ENCODE results near the gene CEACAM7. TPM values are rescaled to one million over a fixed set of nuclear protein-coding genes. Genes with fewer than 3 reads are reported as not detected.
A peak's percentile ranks its signal among the peaks of the same experiment; 100 is the strongest.

CEACAM7 gene
- total RNA-seq, 1 experiment from 2014 or later = not detected

DNA sequence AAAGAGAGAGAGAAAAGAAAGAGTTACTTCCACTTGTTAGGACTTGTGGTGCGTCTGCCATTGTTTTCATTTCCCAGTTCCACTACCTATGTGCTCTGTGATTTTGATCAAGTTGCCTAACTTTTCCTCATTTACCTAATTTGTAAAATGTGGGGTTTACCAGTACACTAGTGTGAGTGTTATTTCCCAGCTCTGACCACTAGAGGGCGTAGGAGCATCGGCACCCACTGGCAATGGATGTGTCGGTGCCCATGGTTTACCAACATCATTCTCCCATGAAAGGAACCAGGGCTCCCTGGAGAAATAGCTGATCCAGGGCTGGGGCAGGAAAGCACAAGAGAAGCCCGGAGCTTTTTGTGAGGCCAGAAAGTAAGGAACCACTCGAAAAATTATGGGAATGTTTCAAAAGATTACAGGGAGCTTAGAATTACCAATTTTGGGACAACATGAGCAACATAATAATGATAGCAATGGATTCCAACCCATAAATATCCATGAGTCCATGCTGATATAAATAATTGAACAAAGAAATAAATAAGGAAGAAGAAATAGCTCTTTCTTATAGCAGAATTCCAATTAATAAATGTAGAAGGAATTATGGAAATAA, 46.1 kb downstream of the CEACAM7 start:
- Histone ChIP-seq H3K4me1 (ENCODE audit: control insufficient read depth in 1 of 2, insufficient read depth in 2 of 2, low read length in 2 of 2) (no peaks in the 10 kb centered on the region), H3K9me2 (ENCODE audit: insufficient read depth) (no peaks in the 10 kb centered on the region), H3K4me2 (ENCODE audit: low read length) (no peak overlapping the region), H3K9me3 (ENCODE audit: control insufficient read depth in 1 of 2, insufficient read depth in 1 of 2, low read depth in 1 of 2, low read length in 2 of 2) (no peaks in the 10 kb centered on the region), H3K9ac (ENCODE audit: low read length) (no peak overlapping the region), H3K79me2 (ENCODE audit: insufficient read depth, low read length) (no peaks in the 10 kb centered on the region), H3K27me3 (ENCODE audit: insufficient read depth, low read length) (peaks cover 38% of the 10 kb centered on the region), H3K36me3 (ENCODE audit: control insufficient read depth in 1 of 2, insufficient read depth in 2 of 2, low read length in 2 of 2) (no peaks in the 10 kb centered on the region), H2AFZ (ENCODE audit: low read depth, low read length, poor library complexity, severe bottlenecking) (no peak overlapping the region), H3K4me3 (replicated peaks in 1 of 2; ENCODE audit: low read depth in 1 of 2, low read length in 2 of 2) (no peak overlapping the region), H3K27ac (ENCODE audit: low read depth, low read length) (no peak overlapping the region), H4K20me1 (ENCODE audit: insufficient read depth) (no peaks in the 10 kb centered on the region)
- TF ChIP-seq EZH2 (IDR thresholded peaks at IDR 0.05) = no peak
- no peak for TF ChIP-seq CEBPB (IDR thresholded peaks at IDR 0.05; ENCODE audit: low read depth)
- TF ChIP-seq CTCF (IDR thresholded peaks at IDR 0.05 in 2 of 3, conservative IDR thresholded peaks at IDR 0.05 in 1 of 3; ENCODE audit: borderline replicate concordance in 1 of 3, insufficient read depth in 1 of 3, low read depth in 2 of 3, low read length in 2 of 3) = peak; percentile 84 to 98 (median 87)
- peak; percentile 75 for TF ChIP-seq RAD21 (IDR thresholded peaks at IDR 0.05; ENCODE audit: low read depth)
- ChIA-PET CTCF (interaction anchor here (0.6 to 3.4 kb wide), 19 partner anchors 9 to 495 kb away, joined by 3 to 38 read pairs (median 6); partner anchors contain the start of gene CEACAM21), RAD21 (ENCODE audit: low non-redundant PET in 1 of 2, low total read pairs in 2 of 2, uncharacterized antibody in 2 of 2, unreplicated experiment in 2 of 2) (interaction anchor here in 1 of 2 experiments (1.0 kb wide), 1 partner anchor 49 kb away, joined by 3 read pairs; no protein-coding TSS in a partner anchor), POLR2A (no interaction called here)
- DNase-seq (ENCODE audit: low read depth, low spot score) (peak; percentile 37), ATAC-seq (peak; percentile 94)
- BruUV-seq (replicated peaks) = no TSS peak
- intact Hi-C loops (cut with micrococcal nuclease) = loop anchor here (5.0 kb wide), 2 partner anchors 50 to 105 kb away; no protein-coding TSS in a partner anchor

GRCh38 chr19:41638641-41639081, 49.4 kb downstream of the CEACAM7 start:
- ATAC-seq = no peak
- ChIA-PET POLR2A (no interaction called here), CTCF (interaction anchor here (1.9 kb wide), 1 partner anchor 8 kb away, joined by 13 read pairs; no protein-coding TSS in a partner anchor), RAD21 (ENCODE audit: low non-redundant PET in 1 of 2, low total read pairs in 2 of 2, uncharacterized antibody in 2 of 2, unreplicated experiment in 2 of 2) (no interaction called here)
- no TSS peak for BruUV-seq (replicated peaks)
- no peak for DNase-seq (ENCODE audit: low read depth, low spot score)
- H4K20me1 ChIP-seq (ENCODE audit: insufficient read depth) = no peaks in the 10 kb centered on the region
- no peak overlapping the region for H3K9ac ChIP-seq (ENCODE audit: low read length)
- H3K79me2 ChIP-seq (ENCODE audit: insufficient read depth, low read length) = no peaks in the 10 kb centered on the region
- no peak overlapping the region for H3K4me3 ChIP-seq (replicated peaks in 1 of 2; ENCODE audit: low read depth in 1 of 2, low read length in 2 of 2)
- no peaks in the 10 kb centered on the region for H3K9me3 ChIP-seq (ENCODE audit: control insufficient read depth in 1 of 2, insufficient read depth in 1 of 2, low read depth in 1 of 2, low read length in 2 of 2)
- no peak overlapping the region for H3K4me2 ChIP-seq (ENCODE audit: low read length)
- H3K27me3 ChIP-seq (ENCODE audit: insufficient read depth, low read length) = peaks cover 46% of the 10 kb centered on the region
- no peak overlapping the region for H2AFZ ChIP-seq (ENCODE audit: low read depth, low read length, poor library complexity, severe bottlenecking)
- no peaks in the 10 kb centered on the region for H3K9me2 ChIP-seq (ENCODE audit: insufficient read depth)
- no peaks in the 10 kb centered on the region for H3K36me3 ChIP-seq (ENCODE audit: control insufficient read depth in 1 of 2, insufficient read depth in 2 of 2, low read length in 2 of 2)
- H3K4me1 ChIP-seq (ENCODE audit: control insufficient read depth in 1 of 2, insufficient read depth in 2 of 2, low read length in 2 of 2) = no peaks in the 10 kb centered on the region
- intact Hi-C loops (cut with micrococcal nuclease) = no loop called here
- H3K27ac ChIP-seq (ENCODE audit: low read depth, low read length) = no peak overlapping the region
- TF ChIP-seq, protein P1, sequence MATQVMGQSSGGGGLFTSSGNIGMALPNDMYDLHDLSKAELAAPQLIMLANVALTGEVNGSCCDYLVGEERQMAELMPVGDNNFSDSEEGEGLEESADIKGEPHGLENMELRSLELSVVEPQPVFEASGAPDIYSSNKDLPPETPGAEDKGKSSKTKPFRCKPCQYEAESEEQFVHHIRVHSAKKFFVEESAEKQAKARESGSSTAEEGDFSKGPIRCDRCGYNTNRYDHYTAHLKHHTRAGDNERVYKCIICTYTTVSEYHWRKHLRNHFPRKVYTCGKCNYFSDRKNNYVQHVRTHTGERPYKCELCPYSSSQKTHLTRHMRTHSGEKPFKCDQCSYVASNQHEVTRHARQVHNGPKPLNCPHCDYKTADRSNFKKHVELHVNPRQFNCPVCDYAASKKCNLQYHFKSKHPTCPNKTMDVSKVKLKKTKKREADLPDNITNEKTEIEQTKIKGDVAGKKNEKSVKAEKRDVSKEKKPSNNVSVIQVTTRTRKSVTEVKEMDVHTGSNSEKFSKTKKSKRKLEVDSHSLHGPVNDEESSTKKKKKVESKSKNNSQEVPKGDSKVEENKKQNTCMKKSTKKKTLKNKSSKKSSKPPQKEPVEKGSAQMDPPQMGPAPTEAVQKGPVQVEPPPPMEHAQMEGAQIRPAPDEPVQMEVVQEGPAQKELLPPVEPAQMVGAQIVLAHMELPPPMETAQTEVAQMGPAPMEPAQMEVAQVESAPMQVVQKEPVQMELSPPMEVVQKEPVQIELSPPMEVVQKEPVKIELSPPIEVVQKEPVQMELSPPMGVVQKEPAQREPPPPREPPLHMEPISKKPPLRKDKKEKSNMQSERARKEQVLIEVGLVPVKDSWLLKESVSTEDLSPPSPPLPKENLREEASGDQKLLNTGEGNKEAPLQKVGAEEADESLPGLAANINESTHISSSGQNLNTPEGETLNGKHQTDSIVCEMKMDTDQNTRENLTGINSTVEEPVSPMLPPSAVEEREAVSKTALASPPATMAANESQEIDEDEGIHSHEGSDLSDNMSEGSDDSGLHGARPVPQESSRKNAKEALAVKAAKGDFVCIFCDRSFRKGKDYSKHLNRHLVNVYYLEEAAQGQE (IDR thresholded peaks at IDR 0.05; ENCODE audit: low read depth) = no peak
- TF ChIP-seq CTCF (IDR thresholded peaks at IDR 0.05 in 2 of 3, conservative IDR thresholded peaks at IDR 0.05 in 1 of 3; ENCODE audit: borderline replicate concordance in 1 of 3, insufficient read depth in 1 of 3, low read depth in 2 of 3, low read length in 2 of 3) (no peak), FOSL1 (IDR thresholded peaks at IDR 0.05; ENCODE audit: low read depth) (no peak), CEBPB (IDR thresholded peaks at IDR 0.05; ENCODE audit: low read depth) (no peak), SIN3A (IDR thresholded peaks at IDR 0.05; ENCODE audit: low read depth) (no peak), SP1 (IDR thresholded peaks at IDR 0.05; ENCODE audit: low read depth) (no peak)
- TF ChIP-seq, protein P2, sequence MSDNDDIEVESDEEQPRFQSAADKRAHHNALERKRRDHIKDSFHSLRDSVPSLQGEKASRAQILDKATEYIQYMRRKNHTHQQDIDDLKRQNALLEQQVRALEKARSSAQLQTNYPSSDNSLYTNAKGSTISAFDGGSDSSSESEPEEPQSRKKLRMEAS (IDR thresholded peaks at IDR 0.05) = no peak
